ENCODE measurements around the gene XPC.

DNA sequence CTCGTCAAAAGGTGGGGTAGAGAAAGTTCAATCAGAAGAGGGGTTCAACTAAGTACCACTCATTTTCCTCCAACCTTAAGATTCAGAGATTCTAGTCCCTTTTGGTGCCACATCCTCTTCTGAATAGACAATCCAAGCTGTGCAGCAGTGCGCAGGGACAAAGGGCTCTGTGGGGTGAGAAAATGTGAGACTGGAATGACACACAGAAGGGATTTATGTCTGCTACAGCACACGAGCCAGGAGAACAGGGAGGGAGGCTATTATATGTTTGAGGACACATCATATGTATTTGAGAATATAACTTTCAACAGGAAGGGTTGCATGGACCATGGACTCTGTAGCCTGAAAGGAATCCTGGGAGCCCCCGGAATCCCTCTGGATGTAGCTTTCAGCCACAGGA, 33.2 kb upstream of the XPC start:
- TF ChIP-seq, protein P1, sequence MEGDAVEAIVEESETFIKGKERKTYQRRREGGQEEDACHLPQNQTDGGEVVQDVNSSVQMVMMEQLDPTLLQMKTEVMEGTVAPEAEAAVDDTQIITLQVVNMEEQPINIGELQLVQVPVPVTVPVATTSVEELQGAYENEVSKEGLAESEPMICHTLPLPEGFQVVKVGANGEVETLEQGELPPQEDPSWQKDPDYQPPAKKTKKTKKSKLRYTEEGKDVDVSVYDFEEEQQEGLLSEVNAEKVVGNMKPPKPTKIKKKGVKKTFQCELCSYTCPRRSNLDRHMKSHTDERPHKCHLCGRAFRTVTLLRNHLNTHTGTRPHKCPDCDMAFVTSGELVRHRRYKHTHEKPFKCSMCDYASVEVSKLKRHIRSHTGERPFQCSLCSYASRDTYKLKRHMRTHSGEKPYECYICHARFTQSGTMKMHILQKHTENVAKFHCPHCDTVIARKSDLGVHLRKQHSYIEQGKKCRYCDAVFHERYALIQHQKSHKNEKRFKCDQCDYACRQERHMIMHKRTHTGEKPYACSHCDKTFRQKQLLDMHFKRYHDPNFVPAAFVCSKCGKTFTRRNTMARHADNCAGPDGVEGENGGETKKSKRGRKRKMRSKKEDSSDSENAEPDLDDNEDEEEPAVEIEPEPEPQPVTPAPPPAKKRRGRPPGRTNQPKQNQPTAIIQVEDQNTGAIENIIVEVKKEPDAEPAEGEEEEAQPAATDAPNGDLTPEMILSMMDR (conservative IDR thresholded peaks at IDR 0.05; ENCODE audit: low read length), result no peak
- TF ChIP-seq EZH2phosphoT487 (IDR thresholded peaks at IDR 0.05; ENCODE audit: borderline replicate concordance, low read depth, low read length), result no peak

Measured in OCI-LY7 (cell line).